Measurements from ENCODE around the gene GFRA1.
A peak's percentile ranks its signal among the peaks of the same experiment; 100 is the strongest.

GFRA1 gene

GRCh38 chr10:116240157-116240950, 32.7 kb downstream of the GFRA1 start:
- DNase-seq = no peak

GRCh38 chr10:116239229-116239628, 33.8 kb downstream of the GFRA1 start:
- no peak for DNase-seq

GRCh38 chr10:116237970-116238369, 35.0 kb downstream of the GFRA1 start:
- no peak for DNase-seq

GRCh38 chr10:116237260-116237659, 35.7 kb downstream of the GFRA1 start:
- DNase-seq = peak; percentile 19

- no peak for DNase-seq
These were observed 39.8 kb downstream of the GFRA1 start for GRCh38 chr10:116233230-116233629.

GRCh38 chr10:116232613-116233012, 40.4 kb downstream of the GFRA1 start:
- DNase-seq = no peak

- DNase-seq = no peak
These were observed 46.2 kb downstream of the GFRA1 start for GRCh38 chr10:116226766-116227165.

- no peak for DNase-seq
These were observed 47.0 kb downstream of the GFRA1 start for GRCh38 chr10:116226053-116226452.

- DNase-seq = no peak
These were observed 49.7 kb downstream of the GFRA1 start for GRCh38 chr10:116223289-116223688.

GRCh38 chr10:116221053-116221452, 52.0 kb downstream of the GFRA1 start:
- no peak for DNase-seq

GRCh38 chr10:116216676-116217075, 56.3 kb downstream of the GFRA1 start:
- no peak for DNase-seq

- no peak for DNase-seq
These were observed 57.4 kb downstream of the GFRA1 start for GRCh38 chr10:116215651-116216050.

GRCh38 chr10:116211682-116212081, 61.3 kb downstream of the GFRA1 start:
- DNase-seq = no peak

- no peak for DNase-seq
These were observed 62.2 kb downstream of the GFRA1 start for GRCh38 chr10:116210588-116211346.

GRCh38 chr10:116209781-116210180, 63.2 kb downstream of the GFRA1 start:
- no peak for DNase-seq

GRCh38 chr10:116208956-116209567, 63.9 kb downstream of the GFRA1 start:
- no peak for DNase-seq

GRCh38 chr10:116207690-116208089, 65.3 kb downstream of the GFRA1 start:
- DNase-seq = no peak

- no peak for DNase-seq
These were observed 69.3 kb downstream of the GFRA1 start for GRCh38 chr10:116203661-116204060.

GRCh38 chr10:116201670-116202430, 71.2 kb downstream of the GFRA1 start:
- no peak for DNase-seq

GRCh38 chr10:116201011-116201410, 72.0 kb downstream of the GFRA1 start:
- DNase-seq = no peak

- DNase-seq = no peak
These were observed 74.3 kb downstream of the GFRA1 start for GRCh38 chr10:116198676-116199035.

GRCh38 chr10:116197946-116198675, 74.9 kb downstream of the GFRA1 start:
- no peak for DNase-seq
